Peyer's patch (tissue), 4 donors: ENCODE measurements around the gene HPD. TPM values are rescaled to one million over a fixed set of nuclear protein-coding genes. Genes with fewer than 3 reads are reported as not detected.
A peak's percentile ranks its signal among the peaks of the same experiment; 100 is the strongest.
"Not testable (repeated sequence)": the region's sequence is repeated elsewhere in the genome, so short reads cannot be mapped to it uniquely, and the experiment has no call there.

Source experiments
- DNase-seq, 3 donors: peaks; one replicate each; pipeline ENCODE4 v3.0.0-alpha.2; 2017 to 2019
- H3K27ac ChIP-seq, 4 donors: fragments of 200-600 bp; sonication (generic); one replicate each; pipeline ENCODE4 v1.5.1; 2016 to 2019
- H3K27me3 ChIP-seq, 2 donors: fragments of 200-600 bp; sonication (generic); one replicate each; pipeline ENCODE4 v1.5.1; 2019
- H3K36me3 ChIP-seq, 3 donors: fragments of 200-600 bp; sonication (generic); one replicate each; pipeline ENCODE4 v1.5.1; 2016 to 2019
- H3K4me1 ChIP-seq, 4 donors: fragments of 200-600 bp; sonication (generic); one replicate each; pipeline ENCODE4 v1.5.1; 2016 to 2019
- H3K4me3 ChIP-seq, 4 donors: fragments of 200-600 bp; sonication (generic); 1 replicate in 3 of 4; 2 replicates in 1 of 4; pipeline ENCODE4 v1.5.1; 2016 to 2019; ENCODE audit warnings: mild to moderate bottlenecking in 1 of 4
- H3K9me3 ChIP-seq, 4 donors: fragments of 200-600 bp; sonication (generic); one replicate each; pipeline ENCODE4 v1.5.1; 2016 to 2019; ENCODE audit warnings: mild to moderate bottlenecking in 1 of 4
- POLR2A ChIP-seq, 2 donors: fragments of 450-650 bp; IDR thresholded peaks; one replicate each; pipeline ENCODE4 v1.5.1; 2017; ENCODE audit warnings: antibody characterized with exemption in 2 of 2, mild to moderate bottlenecking in 2 of 2, moderate library complexity in 2 of 2
- total RNA-seq, 4 donors: library from RNA; depleted of rRNA; stranded (reverse); fragments of >200 nt; gene quantifications; one replicate each; pipeline ENCODE4 v1.1.0, GENCODE V29; 2016
- TF ChIP-seq, protein P1 (sequence below), 6 experiments: fragments of 450-650 bp in 4 of 6; fragments of 200-600 bp in 2 of 6; sonication (generic) in 1 of 6; IDR thresholded peaks; one replicate each; pipeline ENCODE4 v1.5.1; 2017 to 2019; ENCODE audit warnings: antibody characterized with exemption in 6 of 6, mild to moderate bottlenecking in 3 of 6, moderate library complexity in 1 of 6

Gene HPD
- total RNA-seq, 4 donors from 2014 or later, result not detected

- TF ChIP-seq, protein P1, sequence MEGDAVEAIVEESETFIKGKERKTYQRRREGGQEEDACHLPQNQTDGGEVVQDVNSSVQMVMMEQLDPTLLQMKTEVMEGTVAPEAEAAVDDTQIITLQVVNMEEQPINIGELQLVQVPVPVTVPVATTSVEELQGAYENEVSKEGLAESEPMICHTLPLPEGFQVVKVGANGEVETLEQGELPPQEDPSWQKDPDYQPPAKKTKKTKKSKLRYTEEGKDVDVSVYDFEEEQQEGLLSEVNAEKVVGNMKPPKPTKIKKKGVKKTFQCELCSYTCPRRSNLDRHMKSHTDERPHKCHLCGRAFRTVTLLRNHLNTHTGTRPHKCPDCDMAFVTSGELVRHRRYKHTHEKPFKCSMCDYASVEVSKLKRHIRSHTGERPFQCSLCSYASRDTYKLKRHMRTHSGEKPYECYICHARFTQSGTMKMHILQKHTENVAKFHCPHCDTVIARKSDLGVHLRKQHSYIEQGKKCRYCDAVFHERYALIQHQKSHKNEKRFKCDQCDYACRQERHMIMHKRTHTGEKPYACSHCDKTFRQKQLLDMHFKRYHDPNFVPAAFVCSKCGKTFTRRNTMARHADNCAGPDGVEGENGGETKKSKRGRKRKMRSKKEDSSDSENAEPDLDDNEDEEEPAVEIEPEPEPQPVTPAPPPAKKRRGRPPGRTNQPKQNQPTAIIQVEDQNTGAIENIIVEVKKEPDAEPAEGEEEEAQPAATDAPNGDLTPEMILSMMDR (IDR thresholded peaks at IDR 0.05), result no peak
- no peak for TF ChIP-seq POLR2A (IDR thresholded peaks at IDR 0.05)
- Histone ChIP-seq H3K9me3 (no peaks in the 10 kb centered on the region), H3K4me3 (no peak overlapping the region), H3K36me3 (no peaks in the 10 kb centered on the region), H3K27ac (no peak overlapping the region), H3K27me3 (no peaks in the 10 kb centered on the region), H3K4me1 (peaks cover 0 to 9% (median 0%) of the 10 kb centered on the region in 4 donors)
- no peak for DNase-seq
Observed at GRCh38 chr12:121860257-121860656, 1.6 kb upstream of the HPD start.

- Histone ChIP-seq H3K36me3 (no peaks in the 10 kb centered on the region), H3K27me3 (no peaks in the 10 kb centered on the region), H3K9me3 (no peaks in the 10 kb centered on the region), H3K27ac (peak overlapping the region; percentile 46 to 74 (median 64)), H3K4me3 (peak overlapping the region in 1 of 4 donors; percentile 16), H3K4me1 (peaks cover 0 to 9% (median 0%) of the 10 kb centered on the region in 4 donors)
- DNase-seq, result no peak
- TF ChIP-seq POLR2A (IDR thresholded peaks at IDR 0.05), result no peak
- TF ChIP-seq, protein P1 (IDR thresholded peaks at IDR 0.05), result no peak
Observed at GRCh38 chr12:121858318-121858661, 369 bp downstream of the HPD start.

GRCh38 chr12:121857322-121858246 is 1.1 kb downstream of the HPD start:
- Histone ChIP-seq H3K27me3 (no peaks in the 10 kb centered on the region), H3K9me3 (no peaks in the 10 kb centered on the region), H3K4me1 (peaks cover 0 to 9% (median 0%) of the 10 kb centered on the region in 4 donors), H3K27ac (no peak overlapping the region), H3K4me3 (peak overlapping the region in 1 of 4 donors; percentile 16), H3K36me3 (no peaks in the 10 kb centered on the region)
- DNase-seq, result no peak
- TF ChIP-seq POLR2A (IDR thresholded peaks at IDR 0.05), result no peak
- TF ChIP-seq, protein P1 (IDR thresholded peaks at IDR 0.05), result no peak

DNA sequence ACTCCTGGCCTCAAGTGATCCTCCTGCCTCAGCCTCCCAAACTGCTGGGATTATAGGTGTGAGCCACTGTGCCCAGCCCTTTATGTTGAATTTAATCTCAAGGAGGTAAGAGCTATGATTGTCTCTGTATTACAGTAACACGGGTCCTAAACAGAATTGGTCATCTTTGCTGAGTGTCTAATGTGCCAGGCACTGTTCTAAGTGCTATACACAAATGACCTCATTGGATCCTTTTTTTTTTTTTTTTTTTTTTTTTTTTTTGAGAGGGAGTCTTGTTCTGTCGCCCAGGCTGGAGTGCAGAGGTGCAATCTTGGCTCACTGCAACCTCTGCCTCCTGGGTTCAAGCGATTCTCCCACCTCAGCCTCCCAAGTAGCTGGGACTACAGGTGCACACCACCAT is 6.3 kb downstream of the HPD start:
- not testable (repeated sequence) for H3K4me3 ChIP-seq, H3K27ac ChIP-seq, H3K4me1 ChIP-seq, H3K9me3 ChIP-seq, DNase-seq, H3K36me3 ChIP-seq, H3K27me3 ChIP-seq

DNA sequence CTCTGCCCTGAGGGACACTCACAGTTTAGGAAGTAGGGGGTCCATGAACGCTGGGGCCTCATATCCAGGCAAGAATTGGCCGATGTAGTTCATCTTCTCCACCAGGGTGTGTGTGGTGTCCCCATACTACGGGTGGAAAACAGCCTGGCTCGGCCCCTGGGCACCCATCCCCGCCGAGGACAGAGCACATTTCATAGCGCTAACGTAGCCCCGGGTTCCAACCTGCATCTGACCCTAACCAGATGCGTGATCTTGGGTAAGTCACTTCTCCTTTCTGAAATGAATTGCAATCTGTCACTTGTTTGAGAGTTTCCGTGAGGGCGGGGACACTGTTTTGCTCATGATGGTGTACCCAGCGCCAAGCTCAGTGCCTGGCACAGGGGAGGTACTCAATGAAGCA is 9.0 kb downstream of the HPD start:
- Histone ChIP-seq H3K27ac (no peak overlapping the region), H3K9me3 (no peaks in the 10 kb centered on the region), H3K4me1 (no peaks in the 10 kb centered on the region), H3K36me3 (no peaks in the 10 kb centered on the region), H3K27me3 (no peaks in the 10 kb centered on the region), H3K4me3 (no peak overlapping the region)
- no peak for DNase-seq
- TF ChIP-seq, protein P1 (IDR thresholded peaks at IDR 0.05), result no peak
- TF ChIP-seq POLR2A (IDR thresholded peaks at IDR 0.05), result no peak

- Histone ChIP-seq H3K36me3 (no peaks in the 10 kb centered on the region), H3K27ac (no peak overlapping the region), H3K9me3 (no peaks in the 10 kb centered on the region), H3K4me3 (no peak overlapping the region), H3K4me1 (no peaks in the 10 kb centered on the region), H3K27me3 (no peaks in the 10 kb centered on the region)
- no peak for DNase-seq
- TF ChIP-seq, protein P1 (IDR thresholded peaks at IDR 0.05), result no peak
- no peak for TF ChIP-seq POLR2A (IDR thresholded peaks at IDR 0.05)
Observed at GRCh38 chr12:121849211-121849610, 9.4 kb downstream of the HPD start.
